Measurements from ENCODE around the gene SEMG2. TPM values are rescaled to one million over a fixed set of nuclear protein-coding genes. Genes with fewer than 3 reads are reported as not detected.

The SEMG2 gene
- polyA plus RNA-seq, 1 donor (not counting 4 experiments of a cell fraction or from before 2014, with no cell fraction given) = not detected

- Histone ChIP-seq H3K9me3 (ENCODE audit: control insufficient read depth, low read depth, low read length) (no peaks in the 10 kb centered on the region), H3K9me1 (ENCODE audit: control insufficient read depth, extremely low read depth, insufficient read depth, low read length) (no peaks in the 10 kb centered on the region), H2AFZ (ENCODE audit: control insufficient read depth, low read length) (no peak overlapping the region), H4K20me1 (ENCODE audit: control insufficient read depth, extremely low read depth, insufficient read depth, low read length) (no peaks in the 10 kb centered on the region), H3K27ac (ENCODE audit: control insufficient read depth, insufficient read depth, low read length) (no peak overlapping the region), H3K27me3 (ENCODE audit: control insufficient read depth, extremely low read depth, insufficient read depth, low read length) (no peaks in the 10 kb centered on the region), H3K36me3 (ENCODE audit: control insufficient read depth in 2 of 2, extremely low read depth in 1 of 2, insufficient read depth in 2 of 2, low read length in 2 of 2) (no peaks in the 10 kb centered on the region), H3K4me3 (ENCODE audit: control insufficient read depth in 2 of 3, extremely low read depth in 1 of 3, insufficient read depth in 2 of 3, low read depth in 1 of 3, low read length in 3 of 3) (no peak overlapping the region), H3K4me2 (ENCODE audit: control insufficient read depth, extremely low read depth, insufficient read depth, low read depth, low read length) (no peak overlapping the region), H3K9ac (ENCODE audit: control insufficient read depth, extremely low read depth, insufficient read depth, low read length) (no peak overlapping the region), H3K4me1 (ENCODE audit: control insufficient read depth, extremely low read depth, insufficient read depth, low read length) (peaks cover 12% of the 10 kb centered on the region), H3K79me2 (ENCODE audit: control insufficient read depth, insufficient read depth, low read length) (no peaks in the 10 kb centered on the region)
- TF ChIP-seq EZH2 (IDR thresholded peaks at IDR 0.05; ENCODE audit: low read length) (no peak), CTCF (optimal IDR thresholded peaks at IDR 0.05 in 1 of 3, IDR thresholded peaks at IDR 0.05 in 1 of 3, conservative IDR thresholded peaks at IDR 0.05 in 1 of 3; ENCODE audit: extremely low read depth in 1 of 3, insufficient read depth in 2 of 3, low read length in 3 of 3) (no peak)
- FAIRE-seq = no peak
- dilution Hi-C loops (cut with MboI; ENCODE audit: extremely low pct_ligation_motif_present, low sequenced_read_pairs) = no loop called here
- no peak for DNase-seq (ENCODE audit: low read depth, low spot score)
Observed at GRCh38 chr20:45258259-45258658, 37.1 kb downstream of the SEMG2 start.

GRCh38 chr20:45258664-45259063, 37.5 kb downstream of the SEMG2 start:
- no peak overlapping the region for H3K4me3 ChIP-seq (ENCODE audit: control insufficient read depth in 2 of 3, extremely low read depth in 1 of 3, insufficient read depth in 2 of 3, low read depth in 1 of 3, low read length in 3 of 3)
- no peak overlapping the region for H3K4me2 ChIP-seq (ENCODE audit: control insufficient read depth, extremely low read depth, insufficient read depth, low read depth, low read length)
- H3K9me1 ChIP-seq (ENCODE audit: control insufficient read depth, extremely low read depth, insufficient read depth, low read length) = no peaks in the 10 kb centered on the region
- H3K27me3 ChIP-seq (ENCODE audit: control insufficient read depth, extremely low read depth, insufficient read depth, low read length) = no peaks in the 10 kb centered on the region
- no peak overlapping the region for H3K9ac ChIP-seq (ENCODE audit: control insufficient read depth, extremely low read depth, insufficient read depth, low read length)
- DNase-seq (ENCODE audit: low read depth, low spot score) (no peak), FAIRE-seq (no peak)
- H3K9me3 ChIP-seq (ENCODE audit: control insufficient read depth, low read depth, low read length) = no peaks in the 10 kb centered on the region
- H3K79me2 ChIP-seq (ENCODE audit: control insufficient read depth, insufficient read depth, low read length) = no peaks in the 10 kb centered on the region
- H3K36me3 ChIP-seq (ENCODE audit: control insufficient read depth in 2 of 2, extremely low read depth in 1 of 2, insufficient read depth in 2 of 2, low read length in 2 of 2) = no peaks in the 10 kb centered on the region
- TF ChIP-seq EZH2 (IDR thresholded peaks at IDR 0.05; ENCODE audit: low read length) = no peak
- no peak for TF ChIP-seq CTCF (optimal IDR thresholded peaks at IDR 0.05 in 1 of 3, IDR thresholded peaks at IDR 0.05 in 1 of 3, conservative IDR thresholded peaks at IDR 0.05 in 1 of 3; ENCODE audit: extremely low read depth in 1 of 3, insufficient read depth in 2 of 3, low read length in 3 of 3)
- H3K27ac ChIP-seq (ENCODE audit: control insufficient read depth, insufficient read depth, low read length) = no peak overlapping the region
- H4K20me1 ChIP-seq (ENCODE audit: control insufficient read depth, extremely low read depth, insufficient read depth, low read length) = no peaks in the 10 kb centered on the region
- H2AFZ ChIP-seq (ENCODE audit: control insufficient read depth, low read length) = no peak overlapping the region
- H3K4me1 ChIP-seq (ENCODE audit: control insufficient read depth, extremely low read depth, insufficient read depth, low read length) = peaks cover 12% of the 10 kb centered on the region
- dilution Hi-C loops (cut with MboI; ENCODE audit: extremely low pct_ligation_motif_present, low sequenced_read_pairs) = no loop called here

All from keratinocyte (primary cell).